ENCODE results near the gene AKR1C2. TPM values are rescaled to one million over a fixed set of nuclear protein-coding genes. Genes with fewer than 3 reads are reported as not detected.

The AKR1C2 gene
- total RNA-seq, 1 experiment from 2014 or later: 0.25 TPM

GRCh38 chr10:4978870-4979269, 24.8 kb downstream of the AKR1C2 start:
- H3K27ac ChIP-seq (ENCODE audit: low read depth, low read length): no peak overlapping the region
- H3K4me2 ChIP-seq (ENCODE audit: low read length): no peak overlapping the region
- H3K4me3 ChIP-seq (replicated peaks in 1 of 2; ENCODE audit: low read depth in 1 of 2, low read length in 2 of 2): no peak overlapping the region
- peaks cover 6 to 7% of the 10 kb centered on the region in 2 experiments; a peak in 2 of 4 replicates for H3K4me1 ChIP-seq (ENCODE audit: control insufficient read depth in 1 of 2, insufficient read depth in 2 of 2, low read length in 2 of 2)
- no peak for TF ChIP-seq FOSL1 (IDR thresholded peaks at IDR 0.05; ENCODE audit: low read depth)
- no peak for TF ChIP-seq CTCF (IDR thresholded peaks at IDR 0.05 in 2 of 3, conservative IDR thresholded peaks at IDR 0.05 in 1 of 3; ENCODE audit: borderline replicate concordance in 1 of 3, insufficient read depth in 1 of 3, low read depth in 2 of 3, low read length in 2 of 3)
- TF ChIP-seq ELF1 (IDR thresholded peaks at IDR 0.05; ENCODE audit: borderline replicate concordance, low read depth): no peak
- no peak for TF ChIP-seq POLR2A (IDR thresholded peaks at IDR 0.05; ENCODE audit: borderline replicate concordance, extremely low read depth, insufficient read depth, insufficient read length)
- no peak for TF ChIP-seq ZNF274 (IDR thresholded peaks at IDR 0.05; ENCODE audit: low read depth, low read length)
- TF ChIP-seq MAX (IDR thresholded peaks at IDR 0.05): no peak
- no peak for TF ChIP-seq ATF3 (IDR thresholded peaks at IDR 0.05)
- TF ChIP-seq YY1 (IDR thresholded peaks at IDR 0.05; ENCODE audit: extremely low read depth, insufficient replicate concordance, low read depth, low read length): no peak
- TF ChIP-seq SIN3A (IDR thresholded peaks at IDR 0.05; ENCODE audit: low read depth): no peak
- TF ChIP-seq POLR2AphosphoS5 (IDR thresholded peaks at IDR 0.05; ENCODE audit: low read depth, low read length): no peak
- TF ChIP-seq ZFX (IDR thresholded peaks at IDR 0.05): no peak
- TF ChIP-seq REST (IDR thresholded peaks at IDR 0.05; ENCODE audit: low read depth): no peak
- TF ChIP-seq CEBPB (IDR thresholded peaks at IDR 0.05; ENCODE audit: low read depth): no peak
- TF ChIP-seq JUND (IDR thresholded peaks at IDR 0.05): no peak
- no peak for TF ChIP-seq SRF (IDR thresholded peaks at IDR 0.05; ENCODE audit: low read depth)
- no peak for TF ChIP-seq SP1 (IDR thresholded peaks at IDR 0.05; ENCODE audit: low read depth)
- TF ChIP-seq EGR1 (IDR thresholded peaks at IDR 0.05; ENCODE audit: low read depth): no peak
- no peak for TF ChIP-seq CBX3 (IDR thresholded peaks at IDR 0.05; ENCODE audit: low read depth)
- TF ChIP-seq EZH2phosphoT487 (IDR thresholded peaks at IDR 0.05; ENCODE audit: borderline replicate concordance): no peak
- intact Hi-C loops (cut with micrococcal nuclease): no loop called here
- ChIA-PET POLR2A (no interaction called here), CTCF (no interaction called here), RAD21 (ENCODE audit: low non-redundant PET in 1 of 2, low total read pairs in 2 of 2, uncharacterized antibody in 2 of 2, unreplicated experiment in 2 of 2) (no interaction called here)
- no peaks in the 10 kb centered on the region for H3K79me2 ChIP-seq (ENCODE audit: insufficient read depth, low read length)
- H3K9ac ChIP-seq (ENCODE audit: low read length): no peak overlapping the region
- H2AFZ ChIP-seq (ENCODE audit: low read depth, low read length, poor library complexity, severe bottlenecking): no peak overlapping the region
- no peaks in the 10 kb centered on the region for H3K9me3 ChIP-seq (ENCODE audit: control insufficient read depth in 1 of 2, insufficient read depth in 1 of 2, low read depth in 1 of 2, low read length in 2 of 2)
- ATAC-seq (no peak), DNase-seq (ENCODE audit: low read depth, low spot score) (no peak)
- H3K9me2 ChIP-seq (ENCODE audit: insufficient read depth): no peaks in the 10 kb centered on the region
- H3K27me3 ChIP-seq (ENCODE audit: insufficient read depth, low read length): no peaks in the 10 kb centered on the region
- no TSS peak for BruUV-seq (replicated peaks)
- H3K36me3 ChIP-seq (ENCODE audit: control insufficient read depth in 1 of 2, insufficient read depth in 2 of 2, low read length in 2 of 2): no peaks in the 10 kb centered on the region
- no peaks in the 10 kb centered on the region for H4K20me1 ChIP-seq (ENCODE audit: insufficient read depth)

All from HCT116 (cell line).